Ureter (tissue), 1 donor: ENCODE measurements around the gene EHHADH. TPM values are rescaled to one million over a fixed set of nuclear protein-coding genes. Genes with fewer than 3 reads are reported as not detected.
"Not testable (repeated sequence)": the region's sequence is repeated elsewhere in the genome, so short reads cannot be mapped to it uniquely, and the experiment has no call there.

ENCODE experiments used
- DNase-seq: peaks from one replicate; pipeline ENCODE4 v3.0.0-alpha.2; 2020; ENCODE audit warnings: low spot score
- total RNA-seq: library from RNA; stranded (reverse); gene quantifications from one replicate; pipeline ENCODE4 v1.2.4, GENCODE V29; 2023
- donor health status: DM: yes; HTN: yes; CAD: no.

The EHHADH gene
- total RNA-seq, result 22.7 TPM

GRCh38 chr3:185253645-185254410, at the start of gene EHHADH:
Gene EHHADH, minus strand, starts transcription at chr3:185254049. Its CDS starts 27 bp downstream, at chr3:185254022.
- DNase-seq, result peak; percentile 83

- not testable (repeated sequence) for DNase-seq
These were observed 46.1 kb upstream of the EHHADH start for GRCh38 chr3:185299918-185300426.

- no peak for DNase-seq
These were observed 44.0 kb upstream of the EHHADH start for GRCh38 chr3:185297867-185298266.

GRCh38 chr3:185292238-185292637, 38.4 kb upstream of the EHHADH start:
- DNase-seq, result no peak

- DNase-seq, result no peak
These were observed 36.4 kb upstream of the EHHADH start for GRCh38 chr3:185290266-185290665.

- no peak for DNase-seq
These were observed 29.6 kb upstream of the EHHADH start for GRCh38 chr3:185283374-185283935.

GRCh38 chr3:185282696-185283373, 29.0 kb upstream of the EHHADH start:
- DNase-seq, result peak; percentile 98

- DNase-seq, result no peak
These were observed 26.9 kb upstream of the EHHADH start for GRCh38 chr3:185280572-185281365.

- DNase-seq, result no peak
These were observed 25.8 kb upstream of the EHHADH start for GRCh38 chr3:185279587-185280138.

GRCh38 chr3:185276415-185276814, 22.6 kb upstream of the EHHADH start:
- DNase-seq, result no peak

- no peak for DNase-seq
These were observed 18.2 kb upstream of the EHHADH start for GRCh38 chr3:185272033-185272432.

GRCh38 chr3:185270956-185271332, 17.1 kb upstream of the EHHADH start:
- DNase-seq, result no peak

- DNase-seq, result no peak
These were observed 16.6 kb upstream of the EHHADH start for GRCh38 chr3:185270262-185270955.

- DNase-seq, result no peak
These were observed 14.5 kb upstream of the EHHADH start for GRCh38 chr3:185268194-185268962.

- no peak for DNase-seq
These were observed 13.3 kb upstream of the EHHADH start for GRCh38 chr3:185267193-185267592.

- DNase-seq, result no peak
These were observed 11.2 kb upstream of the EHHADH start for GRCh38 chr3:185264849-185265553.

GRCh38 chr3:185263423-185263822, 9.6 kb upstream of the EHHADH start:
- no peak for DNase-seq

- DNase-seq, result no peak
These were observed 3.5 kb upstream of the EHHADH start for GRCh38 chr3:185257334-185257733.

GRCh38 chr3:185254799-185255198, 950 bp upstream of the EHHADH start:
- DNase-seq, result no peak

GRCh38 chr3:185253133-185253532, 716 bp downstream of the EHHADH start:
- DNase-seq, result not testable (repeated sequence)
